Endothelial cell of umbilical vein (primary cell): ENCODE data around the gene ULK1. TPM values are rescaled to one million over a fixed set of nuclear protein-coding genes. Genes with fewer than 3 reads are reported as not detected.

Experiments
- BruUV-seq: library from RNA; stranded (reverse); fragments of 400-500 nt; replicated peaks from 2 replicates; lab custom pipeline; 2021; lab: Mats Ljungman, UMichigan
- CTCF ChIA-PET: fragments of 300-600, 350-600 bp; sonication (Branson Sonifier 250); formaldehyde crosslinking; loops from one replicate; lab custom pipeline; 2021; ENCODE audit warnings: antibody characterized with exemption, inconsistent platforms; lab: Charles Lee
- POLR2A ChIA-PET: fragments of 300-600, 350-600 bp; sonication (Branson Sonifier 250); formaldehyde crosslinking; loops from one replicate; lab custom pipeline; 2021; ENCODE audit warnings: antibody characterized with exemption, inconsistent platforms; lab: Charles Lee
- DNase-seq: peaks from one replicate; pipeline ENCODE4 v3.0.0-alpha.2; 2011; ENCODE audit warnings: low read depth, low spot score
- FAIRE-seq: peaks from 2 replicates; lab custom pipeline; 2011; peaks lifted over from hg19 to GRCh38; lab: Jason Lieb, UNC
- H2AFZ ChIP-seq: 2 replicates; pipeline ENCODE4 v1.6.0; 2012; ENCODE audit warnings: low read depth, low read length, control low read depth, inconsistent platforms
- H3K27ac ChIP-seq: 2 replicates; pipeline ENCODE4 v1.5.1; 2011; ENCODE audit warnings: low read depth, mild to moderate bottlenecking, control low read depth, low read length, moderate library complexity; ENCODE audit not compliant: insufficient read depth
- H3K27me3 ChIP-seq, 2 experiments: 2 replicates each; pipeline versions ENCODE4 v1.6.0 to v1.6.1; 2011; ENCODE audit warnings: low read length in 2 of 2, mixed read lengths in 1 of 2; ENCODE audit not compliant: control insufficient read depth in 2 of 2, insufficient read depth in 2 of 2
- H3K36me3 ChIP-seq, 2 experiments: 2 replicates in 1 of 2; 3 replicates in 1 of 2; pipeline ENCODE4 v1.5.1; 2011; ENCODE audit warnings: low read length in 2 of 2, mild to moderate bottlenecking in 1 of 2, moderate library complexity in 1 of 2; ENCODE audit not compliant: control insufficient read depth in 2 of 2, insufficient read depth in 2 of 2; ENCODE audit errors: extremely low read depth in 1 of 2
- H3K4me1 ChIP-seq: 3 replicates; pipeline ENCODE4 v1.5.1; 2011; ENCODE audit warnings: mild to moderate bottlenecking, low read length; ENCODE audit not compliant: control insufficient read depth, insufficient read depth; ENCODE audit errors: extremely low read depth
- H3K4me2 ChIP-seq: 2 replicates; pipeline ENCODE4 v1.6.1; 2011; ENCODE audit warnings: low read length, control low read depth, mixed read lengths; ENCODE audit not compliant: insufficient read depth
- H3K4me3 ChIP-seq, 3 experiments: fragments of 200-600 bp in 1 of 3; sonication (generic), shearing (Covaris generic) in 1 of 3; replicated peaks in 1 of 3; 2 replicates each; pipeline ENCODE4 v1.5.1; 2011 to 2016; ENCODE audit warnings: control low read depth in 3 of 3, low read length in 3 of 3, mild to moderate bottlenecking in 2 of 3, inconsistent platforms in 1 of 3, low read depth in 1 of 3, moderate library complexity in 1 of 3; ENCODE audit not compliant: insufficient read depth in 1 of 3
- H3K79me2 ChIP-seq: 2 replicates; pipeline ENCODE4 v1.6.0; 2012; ENCODE audit warnings: low read length, inconsistent platforms; ENCODE audit not compliant: control insufficient read depth, insufficient read depth
- H3K9ac ChIP-seq: replicated peaks from 2 replicates; pipeline ENCODE3; 2011; ENCODE audit warnings: low read length, control low read depth; ENCODE audit not compliant: insufficient read depth; ENCODE audit errors: extremely low read depth
- H3K9me1 ChIP-seq: replicated peaks from 3 replicates; pipeline ENCODE4 v1.6.0; 2011; ENCODE audit warnings: mild to moderate bottlenecking, low read length; ENCODE audit not compliant: control insufficient read depth, insufficient read depth; ENCODE audit errors: extremely low read depth
- H3K9me3 ChIP-seq: replicated peaks from 2 replicates; pipeline ENCODE4 v1.5.1; 2012; ENCODE audit warnings: low read length, inconsistent platforms; ENCODE audit not compliant: control insufficient read depth, insufficient read depth
- H4K20me1 ChIP-seq: replicated peaks from 2 replicates; pipeline ENCODE3; 2011; ENCODE audit warnings: mild to moderate bottlenecking, low read length; ENCODE audit not compliant: control insufficient read depth, insufficient read depth; ENCODE audit errors: extremely low read depth
- EZH2 ChIP-seq: IDR thresholded peaks from 2 replicates; pipeline ENCODE4 v1.6.1; 2012; ENCODE audit warnings: borderline replicate concordance, low read depth, mild to moderate bottlenecking, moderate library complexity, low read length, inconsistent platforms; ENCODE audit not compliant: severe bottlenecking
- GATA2 ChIP-seq: IDR thresholded peaks from 2 replicates; pipeline ENCODE4 v1.7.0; 2011; ENCODE audit warnings: low read depth, mild to moderate bottlenecking, moderate library complexity, mixed read lengths, low read length; ENCODE audit not compliant: insufficient read length, insufficient read depth
- JUN ChIP-seq: IDR thresholded peaks from 2 replicates; pipeline ENCODE4 v1.6.1; 2011; ENCODE audit warnings: borderline replicate concordance, low read depth; ENCODE audit not compliant: insufficient read length, insufficient read depth
- POLR2A ChIP-seq: IDR thresholded peaks from 2 replicates; pipeline ENCODE4 v1.6.1; 2012; ENCODE audit warnings: low read depth, mild to moderate bottlenecking, control low read depth, low read length
- POLR2AphosphoS5 ChIP-seq: IDR thresholded peaks from 2 replicates; pipeline ENCODE4 v1.6.1; 2012; ENCODE audit warnings: low read depth, mild to moderate bottlenecking, control low read depth, low read length, moderate library complexity; ENCODE audit not compliant: insufficient read depth
- dilution Hi-C: fragments of 300-500 bp; cut with MboI; formaldehyde crosslinking; loops from one replicate; pipeline ENCODE4 v1.15.0; 2019; ENCODE audit warnings: low sequenced_read_pairs; ENCODE audit not compliant: extremely low pct_ligation_motif_present
- intact Hi-C: fragments of 100-400 bp; cut with micrococcal nuclease; formaldehyde crosslinking; loops from one replicate; pipeline ENCODE4 v1.10.0; 2022
- polyA plus RNA-seq, 4 experiments: library from polyadenylated mRNA; depleted of rRNA in 3 of 4; stranded (reverse) in 3 of 4; unstranded in 1 of 4; fragments of >200 nt; gene quantifications; 2 replicates each; pipeline versions ENCODE4 v1.2.1 to v1.2.3, GENCODE V29; 2011 to 2012; ENCODE audit warnings: missing spikeins in 1 of 4
- total RNA-seq: library from RNA; stranded (reverse); gene quantifications from 2 replicates; pipeline ENCODE4 v1.2.3, GENCODE V29; 2021
- TF ChIP-seq, protein P1 (sequence below): IDR thresholded peaks from 2 replicates; pipeline ENCODE4 v1.6.1; 2011; ENCODE audit not compliant: insufficient read depth, insufficient read length
- TF ChIP-seq, protein P2 (sequence below), 2 donors: IDR thresholded peaks; 1 replicate in 1 of 2; 2 replicates in 1 of 2; pipeline ENCODE4 v1.5.1; 2011; ENCODE audit warnings: low read length in 2 of 2, mild to moderate bottlenecking in 2 of 2, moderate library complexity in 2 of 2, control low read depth in 1 of 2, inconsistent platforms in 1 of 2, low read depth in 1 of 2; ENCODE audit not compliant: insufficient read depth in 1 of 2; ENCODE audit errors: extremely low read depth in 1 of 2

The ULK1 gene
- total and polyA plus RNA-seq, 2 donors (not counting 3 experiments of a cell fraction or from before 2014, with no cell fraction given) = 14.4 to 38.2 TPM

DNA sequence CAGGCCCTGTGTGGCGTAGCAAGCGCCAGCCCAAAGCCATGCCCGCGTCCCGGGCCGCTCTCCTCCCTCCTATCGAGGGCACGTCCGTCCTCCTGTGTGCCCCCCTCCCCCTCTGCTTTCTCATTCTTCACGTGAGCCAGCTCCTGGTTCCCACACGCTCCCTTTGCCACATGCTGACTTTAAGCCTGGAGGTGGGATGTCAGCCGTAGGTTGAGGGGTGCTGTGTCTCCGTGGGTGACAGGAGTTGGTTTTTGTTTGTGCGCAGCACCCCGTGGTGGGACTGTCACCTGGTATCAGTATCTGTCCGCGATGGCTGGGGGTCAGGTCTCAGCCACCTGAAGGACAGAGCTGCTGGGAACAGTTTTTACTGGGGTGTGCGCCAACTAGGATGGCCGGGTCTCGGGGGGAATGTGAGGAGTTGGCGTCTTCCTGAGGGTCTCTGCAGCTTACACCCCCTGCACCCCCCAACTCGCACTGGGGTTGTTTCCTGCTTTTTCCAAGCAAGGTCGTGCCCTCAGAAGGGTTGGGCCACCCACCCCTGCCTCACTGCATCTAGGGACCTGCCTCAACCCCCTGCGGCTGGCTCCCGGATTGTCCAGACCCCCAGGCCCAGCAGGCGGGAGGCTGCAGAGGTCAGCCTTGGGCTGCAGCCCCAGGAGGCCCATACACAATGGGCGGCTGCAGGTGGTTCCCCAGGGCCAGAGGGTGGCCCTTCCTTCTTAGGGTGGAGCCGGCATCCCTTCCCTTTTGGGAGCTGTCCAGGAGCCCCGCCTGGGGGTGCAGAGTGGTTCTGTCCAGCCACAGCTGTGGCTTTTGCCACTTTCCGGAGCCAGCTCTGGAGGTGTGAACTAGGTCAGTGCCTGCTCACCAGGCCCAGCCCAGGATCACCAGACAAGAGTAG lies 7.3 kb downstream of the ULK1 start:
- POLR2A ChIA-PET = no interaction called here
- Histone ChIP-seq H3K79me2 (no peaks in the 10 kb centered on the region), H3K9ac (no peak overlapping the region), H4K20me1 (no peaks in the 10 kb centered on the region), H3K4me3 (no peak overlapping the region), H3K9me3 (no peaks in the 10 kb centered on the region), H3K4me2 (no peak overlapping the region), H3K4me1 (no peaks in the 10 kb centered on the region), H3K9me1 (no peaks in the 10 kb centered on the region), H2AFZ (no peak overlapping the region), H3K36me3 (peaks cover 0 to 5% of the 10 kb centered on the region in 2 experiments), H3K27me3 (no peaks in the 10 kb centered on the region), H3K27ac (no peak overlapping the region)
- dilution Hi-C loops = no loop called here
- no peak for FAIRE-seq
- CTCF ChIA-PET = no interaction called here
- no TSS peak for BruUV-seq
- intact Hi-C loops = no loop called here
- no peak for DNase-seq
- TF ChIP-seq GATA2 (no peak), POLR2A (no peak), POLR2AphosphoS5 (no peak), JUN (no peak), EZH2 (no peak)
- TF ChIP-seq, protein P1, sequence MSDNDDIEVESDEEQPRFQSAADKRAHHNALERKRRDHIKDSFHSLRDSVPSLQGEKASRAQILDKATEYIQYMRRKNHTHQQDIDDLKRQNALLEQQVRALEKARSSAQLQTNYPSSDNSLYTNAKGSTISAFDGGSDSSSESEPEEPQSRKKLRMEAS = no peak
- TF ChIP-seq, protein P2, sequence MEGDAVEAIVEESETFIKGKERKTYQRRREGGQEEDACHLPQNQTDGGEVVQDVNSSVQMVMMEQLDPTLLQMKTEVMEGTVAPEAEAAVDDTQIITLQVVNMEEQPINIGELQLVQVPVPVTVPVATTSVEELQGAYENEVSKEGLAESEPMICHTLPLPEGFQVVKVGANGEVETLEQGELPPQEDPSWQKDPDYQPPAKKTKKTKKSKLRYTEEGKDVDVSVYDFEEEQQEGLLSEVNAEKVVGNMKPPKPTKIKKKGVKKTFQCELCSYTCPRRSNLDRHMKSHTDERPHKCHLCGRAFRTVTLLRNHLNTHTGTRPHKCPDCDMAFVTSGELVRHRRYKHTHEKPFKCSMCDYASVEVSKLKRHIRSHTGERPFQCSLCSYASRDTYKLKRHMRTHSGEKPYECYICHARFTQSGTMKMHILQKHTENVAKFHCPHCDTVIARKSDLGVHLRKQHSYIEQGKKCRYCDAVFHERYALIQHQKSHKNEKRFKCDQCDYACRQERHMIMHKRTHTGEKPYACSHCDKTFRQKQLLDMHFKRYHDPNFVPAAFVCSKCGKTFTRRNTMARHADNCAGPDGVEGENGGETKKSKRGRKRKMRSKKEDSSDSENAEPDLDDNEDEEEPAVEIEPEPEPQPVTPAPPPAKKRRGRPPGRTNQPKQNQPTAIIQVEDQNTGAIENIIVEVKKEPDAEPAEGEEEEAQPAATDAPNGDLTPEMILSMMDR (IDR thresholded peaks at IDR 0.05; ENCODE audit: extremely low read depth in 1 of 2, insufficient read depth in 1 of 2, low read depth in 1 of 2, low read length in 2 of 2) = no peak
